PFSK-1 (cell line): ENCODE results near the gene FKBP15.

Source experiments
- POLR2AphosphoS5 ChIP-seq: IDR thresholded peaks from 2 replicates; pipeline ENCODE4 v1.6.1; 2012; ENCODE audit warnings: low read depth, mild to moderate bottlenecking, control low read depth, low read length, moderate library complexity
- SIN3A ChIP-seq: IDR thresholded peaks from 2 replicates; pipeline ENCODE4 v1.6.1; 2012; ENCODE audit warnings: mild to moderate bottlenecking, low read length, moderate library complexity, borderline replicate concordance; ENCODE audit not compliant: insufficient read depth
- TAF1 ChIP-seq: IDR thresholded peaks from 2 replicates; pipeline ENCODE4 v1.6.1; 2012; ENCODE audit warnings: low read length, control low read depth, borderline replicate concordance; ENCODE audit not compliant: insufficient read depth
- TF ChIP-seq, protein P1 (sequence below), 2 experiments: IDR thresholded peaks; 2 replicates each; pipeline versions ENCODE4 v1.6.1 to v1.8.0; 2011 to 2012; ENCODE audit warnings: low read depth in 2 of 2, low read length in 2 of 2, control low read depth in 1 of 2, inconsistent platforms in 1 of 2, mild to moderate bottlenecking in 1 of 2, moderate library complexity in 1 of 2; ENCODE audit not compliant: insufficient read depth in 1 of 2

DNA sequence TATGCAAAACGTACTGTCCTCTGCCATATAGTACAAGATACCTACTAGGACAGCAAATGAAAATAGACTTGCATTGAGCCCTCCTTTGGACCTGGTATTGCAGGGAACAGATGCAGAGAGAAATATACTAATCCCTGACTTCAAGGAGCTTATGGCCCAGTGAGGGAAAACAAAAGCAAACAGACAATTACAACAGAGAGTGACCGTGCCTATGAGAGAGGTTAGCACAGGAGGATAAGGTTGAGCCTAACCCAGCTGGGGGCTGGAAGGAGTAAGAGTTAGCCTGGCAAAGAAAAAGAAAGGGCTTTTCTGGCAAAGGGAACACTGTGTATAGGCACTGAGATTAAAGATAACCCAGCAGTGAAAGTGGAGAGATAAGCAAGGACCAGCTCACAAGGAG is 48.8 kb upstream of the FKBP15 start:
- no peak for TF ChIP-seq TAF1
- TF ChIP-seq POLR2AphosphoS5: no peak
- TF ChIP-seq SIN3A: no peak
- TF ChIP-seq, protein P1, sequence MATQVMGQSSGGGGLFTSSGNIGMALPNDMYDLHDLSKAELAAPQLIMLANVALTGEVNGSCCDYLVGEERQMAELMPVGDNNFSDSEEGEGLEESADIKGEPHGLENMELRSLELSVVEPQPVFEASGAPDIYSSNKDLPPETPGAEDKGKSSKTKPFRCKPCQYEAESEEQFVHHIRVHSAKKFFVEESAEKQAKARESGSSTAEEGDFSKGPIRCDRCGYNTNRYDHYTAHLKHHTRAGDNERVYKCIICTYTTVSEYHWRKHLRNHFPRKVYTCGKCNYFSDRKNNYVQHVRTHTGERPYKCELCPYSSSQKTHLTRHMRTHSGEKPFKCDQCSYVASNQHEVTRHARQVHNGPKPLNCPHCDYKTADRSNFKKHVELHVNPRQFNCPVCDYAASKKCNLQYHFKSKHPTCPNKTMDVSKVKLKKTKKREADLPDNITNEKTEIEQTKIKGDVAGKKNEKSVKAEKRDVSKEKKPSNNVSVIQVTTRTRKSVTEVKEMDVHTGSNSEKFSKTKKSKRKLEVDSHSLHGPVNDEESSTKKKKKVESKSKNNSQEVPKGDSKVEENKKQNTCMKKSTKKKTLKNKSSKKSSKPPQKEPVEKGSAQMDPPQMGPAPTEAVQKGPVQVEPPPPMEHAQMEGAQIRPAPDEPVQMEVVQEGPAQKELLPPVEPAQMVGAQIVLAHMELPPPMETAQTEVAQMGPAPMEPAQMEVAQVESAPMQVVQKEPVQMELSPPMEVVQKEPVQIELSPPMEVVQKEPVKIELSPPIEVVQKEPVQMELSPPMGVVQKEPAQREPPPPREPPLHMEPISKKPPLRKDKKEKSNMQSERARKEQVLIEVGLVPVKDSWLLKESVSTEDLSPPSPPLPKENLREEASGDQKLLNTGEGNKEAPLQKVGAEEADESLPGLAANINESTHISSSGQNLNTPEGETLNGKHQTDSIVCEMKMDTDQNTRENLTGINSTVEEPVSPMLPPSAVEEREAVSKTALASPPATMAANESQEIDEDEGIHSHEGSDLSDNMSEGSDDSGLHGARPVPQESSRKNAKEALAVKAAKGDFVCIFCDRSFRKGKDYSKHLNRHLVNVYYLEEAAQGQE (IDR thresholded peaks at IDR 0.05; ENCODE audit: insufficient read depth in 1 of 2, low read depth in 2 of 2, low read length in 2 of 2): no peak
